ENCODE results near the gene FBXL16.

DNA sequence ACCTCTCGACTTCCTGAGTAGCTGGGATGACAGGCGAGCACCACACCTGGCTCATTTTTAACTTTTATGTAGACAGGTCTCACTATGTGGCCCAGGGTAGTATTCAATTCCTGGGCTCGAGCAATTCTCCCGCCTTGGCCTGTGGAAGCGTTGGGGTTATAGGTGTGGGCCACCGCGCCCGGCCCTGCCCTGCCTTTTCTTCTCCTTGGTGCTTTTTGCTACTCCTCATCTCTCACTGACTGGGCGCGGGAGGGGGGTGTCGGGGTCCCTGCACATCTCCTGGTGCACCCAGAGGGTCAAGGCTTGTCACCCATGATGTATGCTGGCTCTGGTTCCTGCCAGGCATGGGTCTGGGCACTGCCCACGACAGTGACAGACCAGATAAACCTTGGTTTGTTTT lies 61.0 kb downstream of the FBXL16 start:
- no peak for TF ChIP-seq MYC (CRISPR knock-in tag; IDR thresholded peaks at IDR 0.05; ENCODE audit: borderline replicate concordance)
- TF ChIP-seq, protein P1, sequence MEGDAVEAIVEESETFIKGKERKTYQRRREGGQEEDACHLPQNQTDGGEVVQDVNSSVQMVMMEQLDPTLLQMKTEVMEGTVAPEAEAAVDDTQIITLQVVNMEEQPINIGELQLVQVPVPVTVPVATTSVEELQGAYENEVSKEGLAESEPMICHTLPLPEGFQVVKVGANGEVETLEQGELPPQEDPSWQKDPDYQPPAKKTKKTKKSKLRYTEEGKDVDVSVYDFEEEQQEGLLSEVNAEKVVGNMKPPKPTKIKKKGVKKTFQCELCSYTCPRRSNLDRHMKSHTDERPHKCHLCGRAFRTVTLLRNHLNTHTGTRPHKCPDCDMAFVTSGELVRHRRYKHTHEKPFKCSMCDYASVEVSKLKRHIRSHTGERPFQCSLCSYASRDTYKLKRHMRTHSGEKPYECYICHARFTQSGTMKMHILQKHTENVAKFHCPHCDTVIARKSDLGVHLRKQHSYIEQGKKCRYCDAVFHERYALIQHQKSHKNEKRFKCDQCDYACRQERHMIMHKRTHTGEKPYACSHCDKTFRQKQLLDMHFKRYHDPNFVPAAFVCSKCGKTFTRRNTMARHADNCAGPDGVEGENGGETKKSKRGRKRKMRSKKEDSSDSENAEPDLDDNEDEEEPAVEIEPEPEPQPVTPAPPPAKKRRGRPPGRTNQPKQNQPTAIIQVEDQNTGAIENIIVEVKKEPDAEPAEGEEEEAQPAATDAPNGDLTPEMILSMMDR (CRISPR knock-in tag; IDR thresholded peaks at IDR 0.05) = no peak
- TF ChIP-seq, protein P2, sequence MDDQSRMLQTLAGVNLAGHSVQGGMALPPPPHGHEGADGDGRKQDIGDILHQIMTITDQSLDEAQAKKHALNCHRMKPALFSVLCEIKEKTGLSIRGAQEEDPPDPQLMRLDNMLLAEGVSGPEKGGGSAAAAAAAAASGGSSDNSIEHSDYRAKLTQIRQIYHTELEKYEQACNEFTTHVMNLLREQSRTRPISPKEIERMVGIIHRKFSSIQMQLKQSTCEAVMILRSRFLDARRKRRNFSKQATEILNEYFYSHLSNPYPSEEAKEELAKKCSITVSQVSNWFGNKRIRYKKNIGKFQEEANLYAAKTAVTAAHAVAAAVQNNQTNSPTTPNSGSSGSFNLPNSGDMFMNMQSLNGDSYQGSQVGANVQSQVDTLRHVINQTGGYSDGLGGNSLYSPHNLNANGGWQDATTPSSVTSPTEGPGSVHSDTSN (CRISPR knock-in tag; IDR thresholded peaks at IDR 0.05; ENCODE audit: borderline replicate concordance) = no peak
- no peak for TF ChIP-seq ZNF652 (CRISPR knock-in tag; IDR thresholded peaks at IDR 0.05; ENCODE audit: borderline replicate concordance, low read depth)
- TF ChIP-seq, protein P3, sequence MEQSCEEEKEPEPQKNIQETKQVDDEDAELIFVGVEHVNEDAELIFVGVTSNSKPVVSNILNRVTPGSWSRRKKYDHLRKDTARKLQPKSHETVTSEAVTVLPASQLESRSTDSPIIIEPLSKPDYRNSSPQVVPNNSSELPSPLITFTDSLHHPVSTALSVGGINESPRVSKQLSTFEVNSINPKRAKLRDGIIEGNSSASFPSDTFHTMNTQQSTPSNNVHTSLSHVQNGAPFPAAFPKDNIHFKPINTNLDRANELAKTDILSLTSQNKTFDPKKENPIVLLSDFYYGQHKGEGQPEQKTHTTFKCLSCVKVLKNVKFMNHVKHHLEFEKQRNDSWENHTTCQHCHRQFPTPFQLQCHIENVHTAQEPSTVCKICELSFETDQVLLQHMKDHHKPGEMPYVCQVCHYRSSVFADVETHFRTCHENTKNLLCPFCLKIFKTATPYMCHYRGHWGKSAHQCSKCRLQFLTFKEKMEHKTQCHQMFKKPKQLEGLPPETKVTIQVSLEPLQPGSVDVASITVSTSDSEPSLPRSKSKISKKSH (CRISPR knock-in tag; IDR thresholded peaks at IDR 0.05; ENCODE audit: borderline replicate concordance) = no peak
- TF ChIP-seq ZNF501 (CRISPR knock-in tag; IDR thresholded peaks at IDR 0.05) = no peak
- no peak for TF ChIP-seq ZSCAN29 (CRISPR knock-in tag; conservative IDR thresholded peaks at IDR 0.05)
- no peak for TF ChIP-seq JUND (CRISPR knock-in tag; IDR thresholded peaks at IDR 0.05)
- TF ChIP-seq ZNF512B (CRISPR knock-in tag; IDR thresholded peaks at IDR 0.05; ENCODE audit: borderline replicate concordance) = no peak
